HEK293 (cell line): ENCODE measurements around the gene ATE1.

Experiments used
- CTCF ChIA-PET: fragments of 350-600 bp; formaldehyde crosslinking; extraction: SDS; loops from one replicate; lab custom pipeline; 2021; ENCODE audit warnings: antibody characterized with exemption; lab: Yijun Ruan, JAX
- POLR2A ChIA-PET: fragments of 300-600 bp; formaldehyde crosslinking; extraction: SDS; loops from one replicate; lab custom pipeline; 2020; ENCODE audit warnings: antibody characterized with exemption, inconsistent platforms; lab: Yijun Ruan, JAX
- H3K27ac ChIP-seq: fragments of 200-500 bp; sonication (Bioruptor generic); 2 replicates; pipeline ENCODE4 v1.5.1; 2014; ENCODE audit warnings: low read depth, low read length, control low read depth, inconsistent platforms; ENCODE audit errors: extremely low read depth
- H3K36me3 ChIP-seq, 2 experiments: fragments of 200-500 bp in 1 of 2; sonication (Bioruptor generic) in 1 of 2; 1 replicate in 1 of 2; 2 replicates in 1 of 2; pipeline ENCODE4 v1.5.1; 2014 to 2017; ENCODE audit warnings: inconsistent platforms in 2 of 2, low read length in 2 of 2; ENCODE audit not compliant: control insufficient read depth in 2 of 2, insufficient read depth in 1 of 2
- H3K4me1 ChIP-seq: fragments of 200-500 bp; sonication (Bioruptor generic); 2 replicates; pipeline ENCODE4 v1.5.1; 2014; ENCODE audit warnings: mild to moderate bottlenecking, low read length, inconsistent platforms; ENCODE audit not compliant: control insufficient read depth, insufficient read depth
- H3K4me3 ChIP-seq: 2 replicates; pipeline ENCODE4 v1.5.1; 2011; ENCODE audit warnings: low read depth, mild to moderate bottlenecking, control low read depth, low read length, moderate library complexity
- H3K9me3 ChIP-seq: fragments of 200-500 bp; sonication (Bioruptor generic); 2 replicates; pipeline ENCODE4 v1.5.1; 2014; ENCODE audit warnings: low read depth, low read length, inconsistent platforms; ENCODE audit not compliant: control insufficient read depth, insufficient read depth
- FEZF1 ChIP-seq: fragments of 450-650 bp; formaldehyde crosslinking; IDR thresholded peaks from 2 replicates; pipeline ENCODE4 v1.5.1; 2016; ENCODE audit warnings: missing biosample characterization, missing genetic modification characterization
- GLIS1 ChIP-seq: fragments of 450-650 bp; formaldehyde crosslinking; IDR thresholded peaks from 2 replicates; pipeline ENCODE4 v1.5.1; 2016; ENCODE audit warnings: missing biosample characterization, missing genetic modification characterization
- KLF9 ChIP-seq: fragments of 450-650 bp; formaldehyde crosslinking; IDR thresholded peaks from 2 replicates; pipeline ENCODE4 v1.5.1; 2016; ENCODE audit warnings: missing biosample characterization, missing genetic modification characterization, low read depth
- OSR2 ChIP-seq: fragments of 450-650 bp; formaldehyde crosslinking; IDR thresholded peaks from 2 replicates; pipeline ENCODE4 v1.5.1; 2016; ENCODE audit warnings: missing biosample characterization, missing genetic modification characterization
- REPIN1 ChIP-seq: fragments of 450-650 bp; formaldehyde crosslinking; IDR thresholded peaks from 2 replicates; pipeline ENCODE4 v1.5.1; 2017; ENCODE audit warnings: missing biosample characterization, missing genetic modification characterization, low read depth
- SP2 ChIP-seq: fragments of 450-650 bp; formaldehyde crosslinking; IDR thresholded peaks from 2 replicates; pipeline ENCODE4 v1.5.1; 2016; ENCODE audit warnings: missing biosample characterization, missing genetic modification characterization
- ZBTB11 ChIP-seq: fragments of 450-650 bp; formaldehyde crosslinking; conservative IDR thresholded peaks from 2 replicates; pipeline ENCODE4 v1.5.1; 2016; ENCODE audit warnings: low read depth, missing biosample characterization, missing genetic modification characterization
- ZFP37 ChIP-seq: fragments of 450-650 bp; formaldehyde crosslinking; IDR thresholded peaks from 2 replicates; pipeline ENCODE4 v1.5.1; 2016; ENCODE audit warnings: missing biosample characterization, missing genetic modification characterization
- ZFP41 ChIP-seq: fragments of 450-650 bp; formaldehyde crosslinking; IDR thresholded peaks from 2 replicates; pipeline ENCODE4 v1.5.1; 2016; ENCODE audit warnings: missing biosample characterization, missing genetic modification characterization, borderline replicate concordance
- ZIC2 ChIP-seq: fragments of 450-650 bp; formaldehyde crosslinking; IDR thresholded peaks from 2 replicates; pipeline ENCODE4 v1.5.1; 2016; ENCODE audit warnings: missing biosample characterization, missing genetic modification characterization
- ZNF202 ChIP-seq: fragments of 450-650 bp; formaldehyde crosslinking; IDR thresholded peaks from 2 replicates; pipeline ENCODE4 v1.5.1; 2016; ENCODE audit warnings: missing biosample characterization, missing genetic modification characterization, borderline replicate concordance
- ZNF239 ChIP-seq: fragments of 450-650 bp; formaldehyde crosslinking; IDR thresholded peaks from 2 replicates; pipeline ENCODE4 v1.5.1; 2016; ENCODE audit warnings: missing biosample characterization, missing genetic modification characterization
- ZNF26 ChIP-seq: fragments of 450-650 bp; formaldehyde crosslinking; IDR thresholded peaks from 2 replicates; pipeline ENCODE4 v1.5.1; 2016; ENCODE audit warnings: missing biosample characterization, missing genetic modification characterization
- ZNF280D ChIP-seq: fragments of 450-650 bp; formaldehyde crosslinking; IDR thresholded peaks from 2 replicates; pipeline ENCODE4 v1.5.1; 2016; ENCODE audit warnings: missing biosample characterization, missing genetic modification characterization
- ZNF341 ChIP-seq: fragments of 450-650 bp; formaldehyde crosslinking; IDR thresholded peaks from 2 replicates; pipeline ENCODE4; 2016; ENCODE audit warnings: low read depth, missing biosample characterization, missing genetic modification characterization
- ZNF37A ChIP-seq: fragments of 450-650 bp; IDR thresholded peaks from 2 replicates; pipeline ENCODE4 v1.5.1; 2018; ENCODE audit warnings: missing biosample characterization, missing genetic modification characterization
- ZNF423 ChIP-seq: fragments of 450-650 bp; formaldehyde crosslinking; IDR thresholded peaks from 2 replicates; pipeline ENCODE4 v1.5.1; 2016; ENCODE audit warnings: missing biosample characterization, missing genetic modification characterization
- ZNF473 ChIP-seq: fragments of 450-650 bp; formaldehyde crosslinking; IDR thresholded peaks from 2 replicates; pipeline ENCODE4 v1.5.1; 2017; ENCODE audit warnings: missing biosample characterization, missing genetic modification characterization
- ZNF561 ChIP-seq: fragments of 450-650 bp; IDR thresholded peaks from 2 replicates; pipeline ENCODE4 v1.5.1; 2018; ENCODE audit warnings: missing biosample characterization, missing genetic modification characterization, borderline replicate concordance
- ZNF580 ChIP-seq: fragments of 450-650 bp; formaldehyde crosslinking; IDR thresholded peaks from 2 replicates; pipeline ENCODE4 v1.5.1; 2016; ENCODE audit warnings: missing biosample characterization, missing genetic modification characterization
- ZNF600 ChIP-seq: fragments of 450-650 bp; formaldehyde crosslinking; IDR thresholded peaks from 2 replicates; pipeline ENCODE4 v1.5.1; 2016; ENCODE audit warnings: missing biosample characterization, missing genetic modification characterization
- ZNF704 ChIP-seq: fragments of 450-650 bp; formaldehyde crosslinking; IDR thresholded peaks from 2 replicates; pipeline ENCODE4 v1.5.1; 2016; ENCODE audit warnings: missing biosample characterization, missing genetic modification characterization
- ZNF776 ChIP-seq: fragments of 450-650 bp; formaldehyde crosslinking; IDR thresholded peaks from 2 replicates; pipeline ENCODE4 v1.5.0; 2017; ENCODE audit warnings: missing biosample characterization, missing genetic modification characterization, borderline replicate concordance

ATE1 gene

GRCh38 chr10:121732656-121733445 is 195.0 kb downstream of the ATE1 start:
- H3K27ac ChIP-seq, result no peak overlapping the region
- CTCF ChIA-PET, result interaction anchor here (0.6 to 1.7 kb wide), 3 partner anchors 9 to 784 kb away, joined by 4 to 10 read pairs (median 5); no protein-coding TSS in a partner anchor
- no peaks in the 10 kb centered on the region for H3K4me1 ChIP-seq
- POLR2A ChIA-PET, result no interaction called here
- TF ChIP-seq FEZF1 (peak; percentile 75), SP2 (tag by site-specific recombination) (no peak), GLIS1 (tag by site-specific recombination) (peak; percentile 9; the same call in 1 of the 2 replicates), OSR2 (peak; percentile 82), KLF9 (tag by site-specific recombination) (no peak), ZNF580 (tag by site-specific recombination) (no peak), ZIC2 (peak; percentile 58), ZNF423 (peak; percentile 44; the same call in 1 of the 2 replicates), ZNF341 (tag by site-specific recombination) (peak; percentile 45)
- no peaks in the 10 kb centered on the region for H3K9me3 ChIP-seq
- H3K36me3 ChIP-seq, result no peaks in the 10 kb centered on the region
- H3K4me3 ChIP-seq, result no peak overlapping the region

GRCh38 chr10:121732172-121732571 is 195.7 kb downstream of the ATE1 start:
- POLR2A ChIA-PET, result no interaction called here
- Histone ChIP-seq H3K27ac (no peak overlapping the region), H3K4me3 (no peak overlapping the region), H3K4me1 (no peaks in the 10 kb centered on the region), H3K9me3 (no peaks in the 10 kb centered on the region), H3K36me3 (no peaks in the 10 kb centered on the region)
- CTCF ChIA-PET, result interaction anchor here (0.6 to 1.7 kb wide), 3 partner anchors 8 to 783 kb away, joined by 4 to 10 read pairs (median 5); no protein-coding TSS in a partner anchor
- TF ChIP-seq ZNF561, result no peak
- TF ChIP-seq ZNF473, result no peak
- no peak for TF ChIP-seq ZNF704 (tag by site-specific recombination)
- TF ChIP-seq ZNF341 (tag by site-specific recombination), result no peak
- no peak for TF ChIP-seq ZNF202
- TF ChIP-seq REPIN1 (tag by site-specific recombination), result no peak
- no peak for TF ChIP-seq ZNF239 (tag by site-specific recombination)
- no peak for TF ChIP-seq ZBTB11

- POLR2A ChIA-PET, result interaction anchor here (0.5 kb wide), 1 partner anchor 15 kb away, joined by 3 read pairs; no protein-coding TSS in a partner anchor
- no peak for TF ChIP-seq ZFP37
- no peak for TF ChIP-seq ZNF280D (tag by site-specific recombination)
- no peak for TF ChIP-seq ZFP41 (tag by site-specific recombination)
- no peak for TF ChIP-seq ZNF26
- no peak for TF ChIP-seq ZNF600 (tag by site-specific recombination)
- no peak for TF ChIP-seq ZNF776 (tag by site-specific recombination)
- no peak for TF ChIP-seq ZNF37A
Observed at GRCh38 chr10:121724282-121724681, 203.5 kb downstream of the ATE1 start.

More at GRCh38 chr10:121724282-121724681, 203.5 kb downstream of the ATE1 start:
- Histone ChIP-seq H3K4me1 (no peaks in the 10 kb centered on the region), H3K36me3 (no peaks in the 10 kb centered on the region), H3K9me3 (no peaks in the 10 kb centered on the region), H3K27ac (no peak overlapping the region), H3K4me3 (no peak overlapping the region)
- CTCF ChIA-PET, result interaction anchor here (0.9 to 2.0 kb wide), 5 partner anchors 8 to 177 kb away, joined by 4 to 10 read pairs (median 7); no protein-coding TSS in a partner anchor
